ENCODE results near the gene USP50. TPM values are rescaled to one million over a fixed set of nuclear protein-coding genes. Genes with fewer than 3 reads are reported as not detected.
"Not testable (repeated sequence)": the region's sequence is repeated elsewhere in the genome, so short reads cannot be mapped to it uniquely, and the experiment has no call there.

The USP50 gene
- total RNA-seq: 0.58 TPM
- polyA plus RNA-seq (ENCODE audit: insufficient read depth in 1 of 8, insufficient read length in 8 of 8, low replicate concordance in 1 of 8): under 1 TPM in 7 of 8 donors, not detected in 1; 0.17 to 0.76 (median 0.27) TPM
- long read RNA-seq, donor 1: 0 reads
- long read RNA-seq, donor 2: 0 reads
- long read RNA-seq, donor 3: 0 reads
- long read RNA-seq, donor 4: 0 reads
- long read RNA-seq, donor 5: 0 reads
- long read RNA-seq, donor 6: 0 reads
- long read RNA-seq, donor 7: 0 reads
- long read RNA-seq, donor 8: 0 reads
- long read RNA-seq, donor 9: 0 reads
- long read RNA-seq, donor 10: 0 reads
- long read RNA-seq, donor 11: 0 reads

GRCh38 chr15:50546566-50546965, at the start of gene USP50:
USP50 (minus strand) TSS chr15:50546666; CDS start chr15:50546525, 141 bp downstream.
- Histone ChIP-seq H3K36me3 (ENCODE audit: control insufficient read depth, insufficient read depth, low read length) (no peaks in the 10 kb centered on the region), H3K9me3 (replicated peaks; ENCODE audit: control insufficient read depth, low read depth, low read length) (no peaks in the 10 kb centered on the region), H3K27ac (ENCODE audit: low read length) (no peak within 1 kb of the TSS), H3K4me1 (ENCODE audit: control insufficient read depth, insufficient read depth, low read length) (no peaks in the 10 kb centered on the region), H3K4me3 (ENCODE audit: low read length) (no peak within 1 kb of the TSS), H3K27me3 (ENCODE audit: control insufficient read depth, insufficient read depth, low read length) (no peaks in the 10 kb centered on the region)
- no peak for DNase-seq
- WGBS (ENCODE audit: insufficient coverage): 90% methylated on average over 2 of the region's 5 CpGs

GRCh38 chr15:50594311-50594710, 47.8 kb upstream of the USP50 start:
- no CpG with 5 or more reads among the region's 2 CpGs for WGBS (ENCODE audit: insufficient coverage)
- H3K27ac ChIP-seq (ENCODE audit: low read length): no peak overlapping the region
- no peak overlapping the region for H3K4me3 ChIP-seq (ENCODE audit: low read length)
- DNase-seq: no peak
- peaks cover 35% of the 10 kb centered on the region for H3K36me3 ChIP-seq (ENCODE audit: control insufficient read depth, insufficient read depth, low read length)
- no peaks in the 10 kb centered on the region for H3K4me1 ChIP-seq (ENCODE audit: control insufficient read depth, insufficient read depth, low read length)
- H3K9me3 ChIP-seq (replicated peaks; ENCODE audit: control insufficient read depth, low read depth, low read length): no peaks in the 10 kb centered on the region
- no peaks in the 10 kb centered on the region for H3K27me3 ChIP-seq (ENCODE audit: control insufficient read depth, insufficient read depth, low read length)

GRCh38 chr15:50593761-50594160, 47.3 kb upstream of the USP50 start:
- no peaks in the 10 kb centered on the region for H3K4me1 ChIP-seq (ENCODE audit: control insufficient read depth, insufficient read depth, low read length)
- no peak for DNase-seq
- H3K27me3 ChIP-seq (ENCODE audit: control insufficient read depth, insufficient read depth, low read length): no peaks in the 10 kb centered on the region
- H3K4me3 ChIP-seq (ENCODE audit: low read length): no peak overlapping the region
- 100% methylated on average over 1 of the region's 3 CpGs for WGBS (ENCODE audit: insufficient coverage)
- H3K9me3 ChIP-seq (replicated peaks; ENCODE audit: control insufficient read depth, low read depth, low read length): no peaks in the 10 kb centered on the region
- no peak overlapping the region for H3K27ac ChIP-seq (ENCODE audit: low read length)
- peaks cover 39% of the 10 kb centered on the region for H3K36me3 ChIP-seq (ENCODE audit: control insufficient read depth, insufficient read depth, low read length)

- Histone ChIP-seq H3K4me3 (ENCODE audit: low read length) (no peak overlapping the region), H3K27me3 (ENCODE audit: control insufficient read depth, insufficient read depth, low read length) (no peaks in the 10 kb centered on the region), H3K36me3 (ENCODE audit: control insufficient read depth, insufficient read depth, low read length) (peaks cover 27% of the 10 kb centered on the region), H3K4me1 (ENCODE audit: control insufficient read depth, insufficient read depth, low read length) (no peaks in the 10 kb centered on the region), H3K27ac (ENCODE audit: low read length) (no peak overlapping the region), H3K9me3 (replicated peaks; ENCODE audit: control insufficient read depth, low read depth, low read length) (no peaks in the 10 kb centered on the region)
- no CpG with 5 or more reads among the region's 1 CpG for WGBS (ENCODE audit: insufficient coverage)
- no peak for DNase-seq
Observed at GRCh38 chr15:50590288-50590687, 43.8 kb upstream of the USP50 start.

GRCh38 chr15:50577492-50577891, 31.0 kb upstream of the USP50 start:
- H3K4me1 ChIP-seq (ENCODE audit: control insufficient read depth, insufficient read depth, low read length): no peaks in the 10 kb centered on the region
- H3K9me3 ChIP-seq (replicated peaks; ENCODE audit: control insufficient read depth, low read depth, low read length): no peaks in the 10 kb centered on the region
- no peak overlapping the region for H3K27ac ChIP-seq (ENCODE audit: low read length)
- H3K4me3 ChIP-seq (ENCODE audit: low read length): no peak overlapping the region
- no peak for DNase-seq
- peaks cover 26% of the 10 kb centered on the region for H3K36me3 ChIP-seq (ENCODE audit: control insufficient read depth, insufficient read depth, low read length)
- WGBS (ENCODE audit: insufficient coverage): no CpG with 5 or more reads among the region's 2 CpGs
- H3K27me3 ChIP-seq (ENCODE audit: control insufficient read depth, insufficient read depth, low read length): no peaks in the 10 kb centered on the region

GRCh38 chr15:50576166-50576565, 29.7 kb upstream of the USP50 start:
- H3K36me3 ChIP-seq (ENCODE audit: control insufficient read depth, insufficient read depth, low read length): peaks cover 31% of the 10 kb centered on the region
- H3K4me3 ChIP-seq (ENCODE audit: low read length): no peak overlapping the region
- H3K27me3 ChIP-seq (ENCODE audit: control insufficient read depth, insufficient read depth, low read length): no peaks in the 10 kb centered on the region
- no peaks in the 10 kb centered on the region for H3K9me3 ChIP-seq (replicated peaks; ENCODE audit: control insufficient read depth, low read depth, low read length)
- H3K27ac ChIP-seq (ENCODE audit: low read length): no peak overlapping the region
- no CpG with 5 or more reads among the region's 1 CpG for WGBS (ENCODE audit: insufficient coverage)
- H3K4me1 ChIP-seq (ENCODE audit: control insufficient read depth, insufficient read depth, low read length): no peaks in the 10 kb centered on the region
- DNase-seq: no peak

GRCh38 chr15:50573842-50574241, 27.4 kb upstream of the USP50 start:
- H3K27me3 ChIP-seq (ENCODE audit: control insufficient read depth, insufficient read depth, low read length); H3K4me1 ChIP-seq (ENCODE audit: control insufficient read depth, insufficient read depth, low read length); H3K27ac ChIP-seq (ENCODE audit: low read length); DNase-seq; H3K4me3 ChIP-seq (ENCODE audit: low read length); H3K9me3 ChIP-seq (replicated peaks; ENCODE audit: control insufficient read depth, low read depth, low read length): not testable (repeated sequence)
- peaks cover 26% of the 10 kb centered on the region for H3K36me3 ChIP-seq (ENCODE audit: control insufficient read depth, insufficient read depth, low read length)
- 96% methylated on average over 4 of the region's 5 CpGs for WGBS (ENCODE audit: insufficient coverage)

- WGBS (ENCODE audit: insufficient coverage): 100% methylated on average over 4 of the region's 4 CpGs
Observed at GRCh38 chr15:50563756-50564155, 17.3 kb upstream of the USP50 start.

GRCh38 chr15:50562735-50563640, 16.5 kb upstream of the USP50 start:
- no peak for DNase-seq
- H3K27me3 ChIP-seq (ENCODE audit: control insufficient read depth, insufficient read depth, low read length): no peaks in the 10 kb centered on the region
- no peaks in the 10 kb centered on the region for H3K4me1 ChIP-seq (ENCODE audit: control insufficient read depth, insufficient read depth, low read length)
- H3K4me3 ChIP-seq (ENCODE audit: low read length): no peak overlapping the region
- H3K27ac ChIP-seq (ENCODE audit: low read length): no peak overlapping the region
- H3K36me3 ChIP-seq (ENCODE audit: control insufficient read depth, insufficient read depth, low read length): peaks cover 25% of the 10 kb centered on the region
- no peaks in the 10 kb centered on the region for H3K9me3 ChIP-seq (replicated peaks; ENCODE audit: control insufficient read depth, low read depth, low read length)
- 80% methylated on average over 2 of the region's 4 CpGs for WGBS (ENCODE audit: insufficient coverage)

More at GRCh38 chr15:50563756-50564155, 17.3 kb upstream of the USP50 start:
- Histone ChIP-seq H3K4me1 (ENCODE audit: control insufficient read depth, insufficient read depth, low read length) (no peaks in the 10 kb centered on the region), H3K27ac (ENCODE audit: low read length) (no peak overlapping the region), H3K27me3 (ENCODE audit: control insufficient read depth, insufficient read depth, low read length) (no peaks in the 10 kb centered on the region), H3K4me3 (ENCODE audit: low read length) (no peak overlapping the region), H3K36me3 (ENCODE audit: control insufficient read depth, insufficient read depth, low read length) (peaks cover 22% of the 10 kb centered on the region), H3K9me3 (replicated peaks; ENCODE audit: control insufficient read depth, low read depth, low read length) (no peaks in the 10 kb centered on the region)
- no peak for DNase-seq

GRCh38 chr15:50558012-50558411, 11.5 kb upstream of the USP50 start:
- H3K36me3 ChIP-seq (ENCODE audit: control insufficient read depth, insufficient read depth, low read length): peaks cover 14% of the 10 kb centered on the region

More at GRCh38 chr15:50558012-50558411, 11.5 kb upstream of the USP50 start:
- no peaks in the 10 kb centered on the region for H3K27me3 ChIP-seq (ENCODE audit: control insufficient read depth, insufficient read depth, low read length)
- no peaks in the 10 kb centered on the region for H3K9me3 ChIP-seq (replicated peaks; ENCODE audit: control insufficient read depth, low read depth, low read length)
- H3K4me3 ChIP-seq (ENCODE audit: low read length): no peak overlapping the region
- no peak overlapping the region for H3K27ac ChIP-seq (ENCODE audit: low read length)
- DNase-seq: no peak
- no peaks in the 10 kb centered on the region for H3K4me1 ChIP-seq (ENCODE audit: control insufficient read depth, insufficient read depth, low read length)
- WGBS (ENCODE audit: insufficient coverage): no CpG with 5 or more reads among the region's 2 CpGs
